22Rv1 (cell line): ENCODE measurements around the gene HIC2.
"Not testable (repeated sequence)": the region's sequence is repeated elsewhere in the genome, so short reads cannot be mapped to it uniquely, and the experiment has no call there.

ENCODE experiments used
- CTCF ChIP-seq: fragments of 450-650 bp; IDR thresholded peaks from 2 replicates; pipeline ENCODE4 v1.5.1; 2017; ENCODE audit warnings: mild to moderate bottlenecking
- ZFX ChIP-seq: fragments of 450-650 bp; IDR thresholded peaks from 2 replicates; pipeline ENCODE4 v1.6.1; 2017; ENCODE audit warnings: antibody characterized with exemption, borderline replicate concordance

GRCh38 chr22:21490556-21490955 is 73.4 kb downstream of the HIC2 start:
- TF ChIP-seq CTCF, ZFX: not testable (repeated sequence)
